Cardiac fibroblast (primary cell): ENCODE results near the gene PRSS2.

Source experiments
- DNase-seq, 2 donors: peaks; one replicate each; pipeline versions ENCODE4 v3.0.0 to v3.0.0-alpha.2; 2010; ENCODE audit warnings: low read depth in 2 of 2
- H3K4me3 ChIP-seq, 2 donors: replicated peaks in 1 of 2; 1 replicate in 1 of 2; 2 replicates in 1 of 2; pipeline ENCODE4 v1.5.1; 2011; ENCODE audit warnings: low read depth in 2 of 2, low read length in 2 of 2, mild to moderate bottlenecking in 2 of 2, moderate library complexity in 1 of 2
- TF ChIP-seq, protein P1 (sequence below): IDR thresholded peaks from one replicate; pipeline ENCODE4 v1.5.1; 2011; ENCODE audit warnings: low read depth, mild to moderate bottlenecking, low read length, inconsistent platforms

PRSS2 gene

DNA sequence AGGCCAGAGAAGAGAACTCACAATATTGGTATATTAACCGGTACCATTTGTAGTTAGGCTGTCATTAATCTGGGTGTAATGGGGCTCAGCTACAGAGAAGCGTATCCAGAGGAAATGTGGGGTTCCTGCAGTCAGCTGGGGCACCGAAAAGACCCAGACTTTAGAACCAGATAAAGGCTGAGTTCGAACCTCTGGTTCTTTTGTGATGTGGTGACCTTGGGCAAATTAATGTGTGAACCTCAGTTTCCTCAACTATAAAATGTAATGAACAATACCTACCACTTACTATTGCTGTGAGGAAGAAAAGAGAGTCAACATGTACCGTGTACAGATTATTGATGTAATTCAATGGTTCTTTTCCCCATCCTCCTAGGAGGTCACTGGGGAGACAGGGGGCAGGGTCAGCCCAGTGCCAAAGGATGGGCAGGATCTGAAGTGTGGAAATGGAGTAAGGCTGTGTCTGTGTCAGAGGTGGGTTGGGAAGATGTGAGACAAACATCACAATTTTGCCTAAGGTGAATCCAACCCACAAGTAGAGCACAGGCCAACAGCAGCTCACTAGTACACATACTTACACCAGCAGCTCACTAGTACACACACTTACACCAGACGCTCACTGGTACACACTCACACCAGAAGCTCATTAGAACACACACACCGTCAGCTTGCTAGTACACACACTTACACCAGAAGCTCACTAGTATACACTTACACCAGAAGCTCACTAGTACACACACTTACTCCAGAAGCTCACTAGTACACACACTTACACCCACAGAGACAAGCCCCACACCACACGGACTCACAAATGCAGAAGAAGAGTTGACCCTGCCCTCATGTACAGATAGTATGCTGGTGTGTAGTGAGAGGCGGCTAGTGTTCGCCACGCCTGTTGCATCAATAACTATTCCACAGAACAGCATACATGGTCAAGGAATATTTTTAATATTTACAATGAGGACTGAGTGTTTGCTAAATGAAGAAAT is 28.0 kb downstream of the PRSS2 start:
- TF ChIP-seq, protein P1, sequence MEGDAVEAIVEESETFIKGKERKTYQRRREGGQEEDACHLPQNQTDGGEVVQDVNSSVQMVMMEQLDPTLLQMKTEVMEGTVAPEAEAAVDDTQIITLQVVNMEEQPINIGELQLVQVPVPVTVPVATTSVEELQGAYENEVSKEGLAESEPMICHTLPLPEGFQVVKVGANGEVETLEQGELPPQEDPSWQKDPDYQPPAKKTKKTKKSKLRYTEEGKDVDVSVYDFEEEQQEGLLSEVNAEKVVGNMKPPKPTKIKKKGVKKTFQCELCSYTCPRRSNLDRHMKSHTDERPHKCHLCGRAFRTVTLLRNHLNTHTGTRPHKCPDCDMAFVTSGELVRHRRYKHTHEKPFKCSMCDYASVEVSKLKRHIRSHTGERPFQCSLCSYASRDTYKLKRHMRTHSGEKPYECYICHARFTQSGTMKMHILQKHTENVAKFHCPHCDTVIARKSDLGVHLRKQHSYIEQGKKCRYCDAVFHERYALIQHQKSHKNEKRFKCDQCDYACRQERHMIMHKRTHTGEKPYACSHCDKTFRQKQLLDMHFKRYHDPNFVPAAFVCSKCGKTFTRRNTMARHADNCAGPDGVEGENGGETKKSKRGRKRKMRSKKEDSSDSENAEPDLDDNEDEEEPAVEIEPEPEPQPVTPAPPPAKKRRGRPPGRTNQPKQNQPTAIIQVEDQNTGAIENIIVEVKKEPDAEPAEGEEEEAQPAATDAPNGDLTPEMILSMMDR: no peak
- DNase-seq: no peak
- H3K4me3 ChIP-seq: no peak overlapping the region

DNA sequence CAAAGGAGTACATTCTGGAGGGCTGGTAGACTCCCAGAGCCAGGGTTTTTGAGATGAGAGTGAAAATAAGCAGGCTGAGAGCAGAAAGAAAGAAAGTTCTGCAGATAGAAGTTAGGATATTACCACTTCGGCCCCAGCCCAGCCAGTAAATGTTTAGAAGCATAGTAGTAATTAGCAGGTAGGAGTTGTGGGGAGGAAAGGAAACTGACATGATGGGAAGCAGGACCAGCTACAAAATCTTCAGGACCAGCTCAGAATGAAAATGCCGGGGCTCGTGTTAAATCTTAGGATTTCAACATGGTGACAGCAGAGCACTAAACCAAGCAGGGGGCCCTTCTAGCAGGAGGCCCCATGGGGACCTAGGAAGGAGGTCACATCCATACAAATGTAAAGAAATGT is 28.7 kb downstream of the PRSS2 start:
- TF ChIP-seq, protein P1: no peak
- no peak overlapping the region for H3K4me3 ChIP-seq
- DNase-seq: no peak

DNA sequence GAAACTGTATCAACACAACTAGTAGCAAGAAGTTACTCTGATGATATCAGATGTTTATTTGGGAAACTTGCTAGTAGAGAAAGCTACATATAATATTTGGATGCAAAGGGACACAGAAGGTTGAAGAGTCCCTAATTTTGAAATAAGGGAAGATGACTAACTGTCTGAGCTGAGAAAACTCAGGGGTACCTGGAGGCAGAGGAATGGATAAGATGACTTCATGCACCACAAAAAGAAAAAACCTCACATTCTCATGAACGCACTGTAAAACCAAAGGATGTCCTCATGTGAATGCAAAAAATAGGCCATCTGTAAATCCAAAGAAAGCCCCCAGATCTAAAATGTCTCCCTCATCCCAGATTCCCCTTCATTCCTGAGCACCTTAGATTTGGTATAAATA is 29.3 kb downstream of the PRSS2 start:
- TF ChIP-seq, protein P1: no peak
- DNase-seq: no peak
- no peak overlapping the region for H3K4me3 ChIP-seq

DNA sequence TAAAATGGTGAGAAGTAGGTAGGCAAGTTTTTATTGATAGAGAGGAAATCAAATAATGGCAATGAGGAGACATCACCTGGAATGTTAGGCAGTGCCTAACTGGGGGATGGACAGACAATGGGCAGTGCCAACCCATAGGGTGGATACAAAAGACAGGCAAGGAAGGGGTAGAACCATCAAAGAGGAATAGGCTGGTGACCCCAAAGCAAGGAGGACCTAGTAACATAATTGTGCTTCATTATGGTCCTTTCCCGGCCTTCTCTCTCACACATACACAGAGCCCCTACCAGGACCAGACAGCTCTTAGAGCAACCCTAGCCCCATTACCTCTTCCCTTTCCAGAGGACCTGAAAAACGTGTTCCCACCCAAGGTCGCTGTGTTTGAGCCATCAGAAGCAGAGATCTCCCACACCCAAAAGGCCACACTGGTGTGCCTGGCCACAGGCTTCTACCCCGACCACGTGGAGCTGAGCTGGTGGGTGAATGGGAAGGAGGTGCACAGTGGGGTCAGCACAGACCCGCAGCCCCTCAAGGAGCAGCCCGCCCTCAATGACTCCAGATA is 30.0 kb downstream of the PRSS2 start:
- TF ChIP-seq, protein P1: no peak
- no peak overlapping the region for H3K4me3 ChIP-seq
- no peak for DNase-seq

DNA sequence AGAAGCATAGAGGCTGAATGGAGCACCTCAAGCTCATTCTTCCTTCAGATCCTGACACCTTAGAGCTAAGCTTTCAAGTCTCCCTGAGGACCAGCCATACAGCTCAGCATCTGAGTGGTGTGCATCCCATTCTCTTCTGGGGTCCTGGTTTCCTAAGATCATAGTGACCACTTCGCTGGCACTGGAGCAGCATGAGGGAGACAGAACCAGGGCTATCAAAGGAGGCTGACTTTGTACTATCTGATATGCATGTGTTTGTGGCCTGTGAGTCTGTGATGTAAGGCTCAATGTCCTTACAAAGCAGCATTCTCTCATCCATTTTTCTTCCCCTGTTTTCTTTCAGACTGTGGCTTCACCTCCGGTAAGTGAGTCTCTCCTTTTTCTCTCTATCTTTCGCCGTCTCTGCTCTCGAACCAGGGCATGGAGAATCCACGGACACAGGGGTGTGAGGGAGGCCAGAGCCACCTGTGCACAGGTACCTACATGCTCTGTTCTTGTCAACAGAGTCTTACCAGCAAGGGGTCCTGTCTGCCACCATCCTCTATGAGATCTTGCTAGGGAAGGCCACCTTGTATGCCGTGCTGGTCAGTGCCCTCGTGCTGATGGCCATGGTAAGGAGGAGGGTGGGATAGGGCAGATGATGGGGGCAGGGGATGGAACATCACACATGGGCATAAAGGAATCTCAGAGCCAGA is 31.0 kb downstream of the PRSS2 start:
- no peak for DNase-seq
- TF ChIP-seq, protein P1: no peak
- H3K4me3 ChIP-seq: no peak overlapping the region

DNA sequence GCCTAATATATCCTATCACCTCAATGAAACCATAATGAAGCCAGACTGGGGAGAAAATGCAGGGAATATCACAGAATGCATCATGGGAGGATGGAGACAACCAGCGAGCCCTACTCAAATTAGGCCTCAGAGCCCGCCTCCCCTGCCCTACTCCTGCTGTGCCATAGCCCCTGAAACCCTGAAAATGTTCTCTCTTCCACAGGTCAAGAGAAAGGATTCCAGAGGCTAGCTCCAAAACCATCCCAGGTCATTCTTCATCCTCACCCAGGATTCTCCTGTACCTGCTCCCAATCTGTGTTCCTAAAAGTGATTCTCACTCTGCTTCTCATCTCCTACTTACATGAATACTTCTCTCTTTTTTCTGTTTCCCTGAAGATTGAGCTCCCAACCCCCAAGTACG is 31.5 kb downstream of the PRSS2 start:
- no peak for DNase-seq
- TF ChIP-seq, protein P1: no peak
- H3K4me3 ChIP-seq: no peak overlapping the region
